Epithelial cell of proximal tubule (primary cell): ENCODE data around the gene FAM241B. TPM values are rescaled to one million over a fixed set of nuclear protein-coding genes. Genes with fewer than 3 reads are reported as not detected.

Experiments used
- DNase-seq: peaks from one replicate; pipeline ENCODE4 v3.0.0-alpha.2; 2011; ENCODE audit warnings: low read depth
- H3K4me3 ChIP-seq: 2 replicates; pipeline ENCODE4 v1.5.1; 2011; ENCODE audit warnings: low read depth, mild to moderate bottlenecking, low read length
- CTCF ChIP-seq: conservative IDR thresholded peaks from 2 replicates; pipeline ENCODE4 v1.5.1; 2012; ENCODE audit warnings: low read depth, mild to moderate bottlenecking, low read length
- total RNA-seq: library from RNA; depleted of rRNA; stranded (reverse); fragments of >200 nt; gene quantifications from 2 replicates; pipeline ENCODE4 v1.2.3, GENCODE V29; 2015

Gene FAM241B
- total RNA-seq, 1 donor from 2014 or later, result 4.2 TPM

- peak; percentile 65 for TF ChIP-seq CTCF
- H3K4me3 ChIP-seq, result no peak overlapping the region
- no peak for DNase-seq
These were observed 6.9 kb downstream of the FAM241B start for GRCh38 chr10:69636626-69637605.

DNA sequence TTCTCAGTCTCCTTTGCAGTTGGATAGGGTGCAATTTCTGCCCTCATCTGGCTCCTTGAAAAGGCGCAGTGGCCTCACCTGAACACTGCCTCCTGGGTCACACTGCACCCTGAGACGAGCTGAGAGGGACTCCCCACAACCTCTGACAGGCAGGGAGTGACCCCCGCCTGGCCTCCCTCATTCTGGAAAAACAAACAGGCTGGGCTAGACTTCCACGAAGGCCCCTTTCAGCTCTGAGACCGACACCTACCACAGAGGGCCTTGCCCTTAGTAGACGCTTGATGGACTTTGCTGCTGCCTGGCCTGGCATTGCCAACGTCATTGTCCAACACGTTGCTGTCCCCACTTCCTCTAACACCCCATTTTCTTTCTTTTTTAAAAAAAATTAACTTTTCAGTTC is 8.6 kb downstream of the FAM241B start:
- H3K4me3 ChIP-seq, result no peak overlapping the region
- TF ChIP-seq CTCF, result no peak
- no peak for DNase-seq

- DNase-seq, result peak; percentile 7
- TF ChIP-seq CTCF, result peak; percentile 93
These were observed 9.5 kb downstream of the FAM241B start for GRCh38 chr10:69639291-69640195.

GRCh38 chr10:69640196-69640980 is 10.3 kb downstream of the FAM241B start:
- no peak for DNase-seq
- no peak for TF ChIP-seq CTCF
- no peak overlapping the region for H3K4me3 ChIP-seq

More at GRCh38 chr10:69639291-69640195, 9.5 kb downstream of the FAM241B start:
- H3K4me3 ChIP-seq, result no peak overlapping the region

DNA sequence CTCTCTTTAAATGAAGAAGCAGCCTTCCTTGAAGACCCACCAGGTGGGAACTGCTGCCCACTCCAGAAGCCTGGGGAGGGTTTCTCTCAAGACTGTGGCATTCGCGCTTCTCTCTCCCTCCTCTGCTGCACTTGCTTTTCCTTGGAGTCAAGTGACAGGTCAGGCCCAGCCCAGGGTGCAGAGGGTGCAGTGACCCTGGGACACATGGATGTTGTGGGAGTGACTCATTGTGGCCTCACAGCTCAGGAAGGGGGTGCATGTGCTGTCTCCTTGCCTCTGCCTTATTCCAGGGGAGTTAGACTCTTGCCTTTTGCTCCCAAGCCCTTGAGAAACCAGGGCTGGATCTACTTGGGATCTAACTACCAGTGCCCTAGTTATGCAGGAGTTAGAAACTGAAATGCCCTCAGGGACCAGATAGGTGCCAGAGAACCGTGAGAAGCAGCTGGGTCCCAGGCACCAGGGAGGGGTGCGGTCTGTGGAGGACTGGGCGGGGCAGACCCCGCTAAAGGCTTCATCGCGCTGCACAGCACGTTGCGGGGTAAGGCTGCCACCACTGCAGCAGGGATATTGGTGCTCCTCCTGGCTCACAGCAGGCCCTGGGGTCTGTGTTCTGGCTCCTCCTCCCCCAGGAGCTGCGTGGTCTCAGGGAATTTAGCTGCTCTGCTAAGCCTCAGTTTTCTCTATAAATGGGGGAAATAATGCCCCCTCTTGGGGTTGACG is 11.4 kb downstream of the FAM241B start:
- TF ChIP-seq CTCF, result no peak
- DNase-seq, result peak; percentile 3
- H3K4me3 ChIP-seq, result no peak overlapping the region

DNA sequence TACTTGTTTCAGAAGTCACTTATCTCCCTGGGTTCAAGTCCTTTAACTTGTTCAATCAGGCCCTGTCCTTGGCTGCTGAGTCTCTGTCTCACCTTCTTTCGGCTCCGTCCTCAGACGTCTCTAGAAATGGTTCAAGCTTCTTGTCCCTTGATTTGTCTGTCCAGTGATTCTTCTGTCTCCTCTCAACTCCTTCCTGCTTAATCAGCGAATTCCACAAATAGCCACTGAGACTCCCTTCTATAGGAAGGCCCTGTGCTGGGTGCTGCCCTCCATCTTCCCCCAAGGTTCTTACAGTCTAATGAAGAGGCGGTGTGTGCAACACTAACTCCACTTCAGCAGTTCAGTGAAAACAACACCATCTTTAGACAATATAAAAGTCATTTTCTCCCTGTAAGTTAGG is 12.7 kb downstream of the FAM241B start:
- H3K4me3 ChIP-seq, result no peak overlapping the region
- TF ChIP-seq CTCF, result no peak
- DNase-seq, result no peak
